Uterus (tissue), 4 donors: Measurements from ENCODE around the gene ING3. TPM values are rescaled to one million over a fixed set of nuclear protein-coding genes. Genes with fewer than 3 reads are reported as not detected.

ENCODE experiments used
- DNase-seq, 2 donors: peaks; one replicate each; pipeline ENCODE4 v3.0.0-alpha.2; 2019 to 2020
- H3K27ac ChIP-seq, 2 donors: fragments of 200-600 bp; sonication (generic); 1 replicate in 1 of 2; 2 replicates in 1 of 2; pipeline ENCODE4 v1.5.1; 2016 to 2018
- H3K27me3 ChIP-seq, 2 donors: fragments of 200-600 bp; sonication (generic); one replicate each; pipeline ENCODE4 v1.5.1; 2018 to 2019; ENCODE audit warnings: control low read depth in 1 of 2
- H3K36me3 ChIP-seq, 2 donors: fragments of 200-600 bp; sonication (generic); one replicate each; pipeline ENCODE4 v1.5.1; 2019; ENCODE audit warnings: control low read depth in 1 of 2
- H3K4me1 ChIP-seq, 2 donors: fragments of 200-600 bp; sonication (generic); one replicate each; pipeline ENCODE4 v1.5.1; 2018 to 2019; ENCODE audit warnings: control low read depth in 1 of 2
- H3K4me3 ChIP-seq, 2 donors: fragments of 200-600 bp; sonication (generic); 1 replicate in 1 of 2; 2 replicates in 1 of 2; pipeline ENCODE4 v1.5.1; 2018 to 2019; ENCODE audit warnings: mild to moderate bottlenecking in 1 of 2
- H3K9me3 ChIP-seq, 2 donors: fragments of 200-600 bp; sonication (generic); one replicate each; pipeline ENCODE4 v1.5.1; 2019; ENCODE audit warnings: control low read depth in 1 of 2
- POLR2A ChIP-seq, 2 donors: fragments of 450-650 bp; IDR thresholded peaks; one replicate each; pipeline ENCODE4 v1.6.1; 2016; ENCODE audit warnings: antibody characterized with exemption in 2 of 2, mild to moderate bottlenecking in 1 of 2, moderate library complexity in 1 of 2
- intact Hi-C: fragments of 100-400 bp; cut with DNase I; formaldehyde crosslinking; loops from one replicate; pipeline ENCODE4 v1.15.1; 2023; ENCODE audit warnings: low total_unique reads
- total RNA-seq, 4 donors: library from RNA; depleted of rRNA in 3 of 4; stranded (reverse); fragments of >200 nt in 3 of 4; gene quantifications; one replicate each; pipeline versions ENCODE4 v1.1.0 to v1.2.4, GENCODE V29; 2014 to 2023
- TF ChIP-seq, protein P1 (sequence below), 4 experiments: fragments of 200-600 bp in 2 of 4; fragments of 450-650 bp in 2 of 4; sonication (generic) in 2 of 4; IDR thresholded peaks; one replicate each; pipeline ENCODE4 v1.5.1; 2016 to 2019; ENCODE audit warnings: antibody characterized with exemption in 4 of 4, mild to moderate bottlenecking in 2 of 4, moderate library complexity in 1 of 4
- donor health status: DM: yes; HTN: yes; CAD: no.

Gene ING3
- total RNA-seq, 4 donors from 2014 or later: 16.4 to 37.7 (median 21.3) TPM

DNA sequence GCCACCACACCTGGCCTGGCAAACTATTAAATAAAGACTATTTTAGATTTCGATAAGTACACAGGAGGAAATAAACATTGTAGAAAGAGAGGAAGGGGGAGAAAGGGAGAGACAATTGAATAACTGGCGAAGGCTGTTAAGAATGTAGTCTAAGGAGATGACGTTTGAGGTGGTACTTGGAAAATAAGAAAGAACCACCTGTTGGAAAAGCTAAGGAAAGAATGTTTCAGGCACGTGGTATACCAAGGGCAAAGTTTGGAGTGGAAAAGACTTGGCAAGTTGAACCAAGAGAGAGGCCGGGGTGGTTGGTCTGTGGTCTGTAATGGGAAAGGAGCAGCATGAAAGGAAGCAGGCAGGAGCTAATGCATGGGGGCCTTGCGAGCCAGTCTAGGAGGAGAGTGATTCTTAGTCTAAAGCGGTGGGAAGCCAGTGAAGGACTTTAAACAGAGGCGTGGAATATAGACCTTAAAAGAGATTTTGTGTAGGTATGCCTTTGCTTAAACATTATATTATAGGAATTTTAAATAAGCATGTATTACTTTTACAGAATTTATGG, 9.4 kb downstream of the ING3 start:
- Histone ChIP-seq H3K9me3 (no peaks in the 10 kb centered on the region), H3K36me3 (no peaks in the 10 kb centered on the region), H3K4me3 (no peak overlapping the region), H3K27ac (no peak overlapping the region), H3K4me1 (no peaks in the 10 kb centered on the region), H3K27me3 (no peaks in the 10 kb centered on the region)
- intact Hi-C loops: no loop called here
- TF ChIP-seq, protein P1, sequence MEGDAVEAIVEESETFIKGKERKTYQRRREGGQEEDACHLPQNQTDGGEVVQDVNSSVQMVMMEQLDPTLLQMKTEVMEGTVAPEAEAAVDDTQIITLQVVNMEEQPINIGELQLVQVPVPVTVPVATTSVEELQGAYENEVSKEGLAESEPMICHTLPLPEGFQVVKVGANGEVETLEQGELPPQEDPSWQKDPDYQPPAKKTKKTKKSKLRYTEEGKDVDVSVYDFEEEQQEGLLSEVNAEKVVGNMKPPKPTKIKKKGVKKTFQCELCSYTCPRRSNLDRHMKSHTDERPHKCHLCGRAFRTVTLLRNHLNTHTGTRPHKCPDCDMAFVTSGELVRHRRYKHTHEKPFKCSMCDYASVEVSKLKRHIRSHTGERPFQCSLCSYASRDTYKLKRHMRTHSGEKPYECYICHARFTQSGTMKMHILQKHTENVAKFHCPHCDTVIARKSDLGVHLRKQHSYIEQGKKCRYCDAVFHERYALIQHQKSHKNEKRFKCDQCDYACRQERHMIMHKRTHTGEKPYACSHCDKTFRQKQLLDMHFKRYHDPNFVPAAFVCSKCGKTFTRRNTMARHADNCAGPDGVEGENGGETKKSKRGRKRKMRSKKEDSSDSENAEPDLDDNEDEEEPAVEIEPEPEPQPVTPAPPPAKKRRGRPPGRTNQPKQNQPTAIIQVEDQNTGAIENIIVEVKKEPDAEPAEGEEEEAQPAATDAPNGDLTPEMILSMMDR (IDR thresholded peaks at IDR 0.05): no peak
- TF ChIP-seq POLR2A (IDR thresholded peaks at IDR 0.05): no peak
- DNase-seq: no peak

DNA sequence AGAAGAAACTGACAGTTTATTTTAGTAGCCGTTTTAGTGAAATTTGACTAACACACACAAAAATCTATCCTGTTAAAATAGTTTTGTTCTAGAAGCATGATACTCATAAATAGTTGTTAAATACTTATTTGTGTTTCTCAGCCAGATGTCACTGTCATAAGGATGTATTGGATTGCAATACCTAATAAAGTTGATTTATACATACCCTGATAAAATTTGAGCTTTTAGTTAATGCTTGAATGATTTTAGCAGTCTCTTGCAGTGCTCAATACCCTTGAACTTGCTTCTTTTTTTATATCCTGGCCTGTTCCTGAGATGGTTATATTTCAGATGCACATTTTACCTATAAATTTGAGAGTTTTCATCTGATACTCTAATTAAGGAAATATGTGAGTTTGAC, 10.1 kb downstream of the ING3 start:
- intact Hi-C loops: no loop called here
- no peak overlapping the region for H3K4me3 ChIP-seq
- no peaks in the 10 kb centered on the region for H3K9me3 ChIP-seq
- H3K27me3 ChIP-seq: no peaks in the 10 kb centered on the region
- DNase-seq: no peak
- TF ChIP-seq, protein P1 (IDR thresholded peaks at IDR 0.05): no peak
- TF ChIP-seq POLR2A (IDR thresholded peaks at IDR 0.05): no peak
- no peaks in the 10 kb centered on the region for H3K36me3 ChIP-seq
- no peak overlapping the region for H3K27ac ChIP-seq
- H3K4me1 ChIP-seq: no peaks in the 10 kb centered on the region

DNA sequence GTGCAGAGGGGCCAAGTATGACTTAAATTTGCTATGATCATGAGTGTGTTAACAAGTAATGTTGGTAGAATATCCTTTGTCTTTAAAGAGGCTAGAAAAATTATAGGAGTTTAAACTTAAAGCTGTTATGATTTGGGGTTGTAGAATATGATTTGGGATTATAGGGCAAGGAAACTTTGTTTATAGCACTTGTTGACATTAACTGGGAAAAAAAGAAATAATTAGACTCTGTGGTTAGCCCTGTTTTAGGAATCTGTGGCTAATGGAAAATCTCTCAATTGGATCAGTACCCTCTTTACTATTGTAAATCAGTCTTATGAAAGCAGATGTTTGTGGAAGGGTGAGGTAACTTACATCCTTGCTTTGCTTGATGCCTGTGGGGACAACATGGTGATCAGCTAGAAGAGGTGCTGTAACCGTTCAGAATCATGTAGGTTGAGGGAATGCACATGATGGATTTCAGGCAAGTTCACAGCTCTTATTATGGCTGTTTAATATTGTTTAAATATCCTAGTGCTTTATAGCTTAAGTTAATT, 11.1 kb downstream of the ING3 start:
- Histone ChIP-seq H3K27ac (no peak overlapping the region), H3K4me3 (no peak overlapping the region), H3K9me3 (no peaks in the 10 kb centered on the region), H3K36me3 (no peaks in the 10 kb centered on the region), H3K4me1 (no peaks in the 10 kb centered on the region), H3K27me3 (no peaks in the 10 kb centered on the region)
- intact Hi-C loops: no loop called here
- TF ChIP-seq, protein P1 (IDR thresholded peaks at IDR 0.05): no peak
- no peak for TF ChIP-seq POLR2A (IDR thresholded peaks at IDR 0.05)
- DNase-seq: no peak

DNA sequence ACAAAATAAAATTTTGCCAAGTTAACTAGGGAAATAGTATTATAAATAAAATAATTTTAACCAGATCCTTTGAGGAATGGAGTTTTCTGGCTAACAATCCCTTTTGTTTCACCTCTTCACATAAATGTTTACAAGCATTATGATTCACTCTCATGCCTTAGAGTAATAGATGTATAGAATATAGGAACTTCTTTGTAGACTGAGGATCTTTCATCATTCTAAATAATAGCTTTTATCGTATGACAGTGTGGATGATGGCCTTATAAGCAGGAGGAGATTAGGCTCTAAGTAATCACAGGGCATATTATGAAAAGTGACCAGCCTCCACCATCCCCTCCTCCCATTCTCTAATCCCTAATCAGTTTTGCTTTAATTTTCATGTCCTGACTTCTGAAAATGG, 13.5 kb downstream of the ING3 start:
- H3K27ac ChIP-seq: no peak overlapping the region
- no peaks in the 10 kb centered on the region for H3K27me3 ChIP-seq
- no peaks in the 10 kb centered on the region for H3K4me1 ChIP-seq
- intact Hi-C loops: no loop called here
- H3K4me3 ChIP-seq: no peak overlapping the region
- no peaks in the 10 kb centered on the region for H3K9me3 ChIP-seq
- no peak for DNase-seq
- TF ChIP-seq, protein P1 (IDR thresholded peaks at IDR 0.05): no peak
- TF ChIP-seq POLR2A (IDR thresholded peaks at IDR 0.05): no peak
- H3K36me3 ChIP-seq: no peaks in the 10 kb centered on the region

GRCh38 chr7:120966961-120967360, 16.4 kb downstream of the ING3 start:
- intact Hi-C loops: no loop called here
- DNase-seq: no peak
- Histone ChIP-seq H3K27me3 (no peaks in the 10 kb centered on the region), H3K4me1 (no peaks in the 10 kb centered on the region), H3K9me3 (no peaks in the 10 kb centered on the region), H3K27ac (no peak overlapping the region), H3K36me3 (no peaks in the 10 kb centered on the region), H3K4me3 (no peak overlapping the region)
- TF ChIP-seq, protein P1 (IDR thresholded peaks at IDR 0.05): no peak
- TF ChIP-seq POLR2A (IDR thresholded peaks at IDR 0.05): no peak
